GM23338 (cell line): ENCODE results near the gene SYT9. TPM values are rescaled to one million over a fixed set of nuclear protein-coding genes. Genes with fewer than 3 reads are reported as not detected.

Source experiments
- ATAC-seq: fragments of 200-7000 bp; cut with Tn5 transposase; 3 replicates; pipeline ENCODE4 v1.9.1; 2020
- DNase-seq: peaks from one replicate; pipeline ENCODE4 v3.0.0-alpha.2; 2015; ENCODE audit warnings: low spot score
- H2AFZ ChIP-seq: fragments of 200-600 bp; sonication (generic); 2 replicates; pipeline ENCODE4 v1.8.0; 2016; ENCODE audit warnings: antibody characterized with exemption, mild to moderate bottlenecking, moderate library complexity
- H3F3A ChIP-seq: fragments of 200-600 bp; sonication (generic); replicated peaks from 2 replicates; pipeline ENCODE4 v1.8.0; 2017; ENCODE audit warnings: antibody characterized with exemption, mixed run types, low read depth
- H3K27ac ChIP-seq: fragments of 200-600 bp; sonication (generic); 2 replicates; pipeline ENCODE4 v1.6.1; 2016; ENCODE audit warnings: low read depth
- H3K27me3 ChIP-seq: fragments of 200-600 bp; sonication (generic); 2 replicates; pipeline ENCODE4 v1.8.0; 2016; ENCODE audit warnings: mild to moderate bottlenecking, mixed run types, moderate library complexity; ENCODE audit not compliant: insufficient read depth
- H3K36me3 ChIP-seq: fragments of 200-600 bp; sonication (generic); 2 replicates; pipeline ENCODE4 v1.8.0; 2016; ENCODE audit warnings: mild to moderate bottlenecking; ENCODE audit not compliant: insufficient read depth
- H3K4me1 ChIP-seq: fragments of 200-600 bp; sonication (generic); 2 replicates; pipeline ENCODE4 v1.8.0; 2016; ENCODE audit warnings: mild to moderate bottlenecking, moderate library complexity; ENCODE audit not compliant: insufficient read depth
- H3K4me2 ChIP-seq: fragments of 200-600 bp; sonication (generic); 2 replicates; pipeline ENCODE4 v1.7.1; 2017; ENCODE audit warnings: mixed run types
- H3K4me3 ChIP-seq: fragments of 200-600 bp; sonication (generic); 2 replicates; pipeline ENCODE4 v1.6.1; 2016; ENCODE audit warnings: mixed run types
- H3K79me2 ChIP-seq: fragments of 200-600 bp; sonication (generic); replicated peaks from 2 replicates; pipeline ENCODE4 v1.8.0; 2017; ENCODE audit warnings: mild to moderate bottlenecking; ENCODE audit not compliant: insufficient read depth
- H3K9me2 ChIP-seq: fragments of 200-600 bp; sonication (generic); 2 replicates; pipeline ENCODE4 v1.8.0; 2017; ENCODE audit not compliant: insufficient read depth
- H4K20me1 ChIP-seq: fragments of 200-600 bp; sonication (generic); replicated peaks from 2 replicates; pipeline ENCODE4 v1.8.0; 2017; ENCODE audit warnings: mild to moderate bottlenecking; ENCODE audit not compliant: insufficient read depth
- H3K27ac Mint-ChIP-seq: 2 replicates; pipeline ENCODE4 v1.8.0; 2020; ENCODE audit warnings: inconsistent platforms, mild to moderate bottlenecking, moderate library complexity, mixed read lengths
- H3K27me3 Mint-ChIP-seq: 3 replicates; pipeline ENCODE4 v1.8.0; 2022; ENCODE audit warnings: low read depth, mild to moderate bottlenecking, moderate library complexity, mixed read lengths, inconsistent platforms; ENCODE audit not compliant: insufficient read depth, poor library complexity
- H3K36me3 Mint-ChIP-seq: 3 replicates; pipeline ENCODE4 v1.8.0; 2021; ENCODE audit warnings: low read depth, mild to moderate bottlenecking, inconsistent platforms, moderate library complexity, mixed read lengths
- H3K4me1 Mint-ChIP-seq: 3 replicates; pipeline ENCODE4 v1.8.0; 2020; ENCODE audit warnings: mild to moderate bottlenecking, inconsistent platforms, mixed read lengths
- H3K4me3 Mint-ChIP-seq: 3 replicates; pipeline ENCODE4 v1.8.0; 2021; ENCODE audit warnings: moderate library complexity, mild to moderate bottlenecking, inconsistent platforms, mixed read lengths
- H3K9me3 Mint-ChIP-seq: 3 replicates; pipeline ENCODE4 v1.8.0; 2020; ENCODE audit warnings: moderate library complexity, mild to moderate bottlenecking, inconsistent platforms, mixed read lengths
- CREB1 ChIP-seq: fragments of 250-450 bp; sonication (Bioruptor Pico); IDR thresholded peaks from 2 replicates; pipeline ENCODE4 v1.5.0; 2020; ENCODE audit warnings: low read depth, mild to moderate bottlenecking, moderate library complexity
- CTCF ChIP-seq, 2 experiments: fragments of 200-600 bp in 1 of 2; sonication (generic) in 1 of 2; conservative IDR thresholded peaks; 2 replicates each; pipeline versions ENCODE4 v1.5.1 to v1.6.1; 2016 to 2017; ENCODE audit warnings: antibody characterized with exemption in 2 of 2, low read depth in 2 of 2, mild to moderate bottlenecking in 2 of 2, moderate library complexity in 1 of 2
- EZH2 ChIP-seq: fragments of 200-600 bp; sonication (generic); IDR thresholded peaks from one replicate; pipeline ENCODE4 v1.8.0; 2017; ENCODE audit warnings: antibody characterized with exemption, mild to moderate bottlenecking, low read depth; ENCODE audit not compliant: unreplicated experiment
- EZH2phosphoT487 ChIP-seq: fragments of 200-600 bp; sonication (generic); IDR thresholded peaks from one replicate; pipeline ENCODE4 v1.8.1; 2018; ENCODE audit warnings: antibody characterized with exemption; ENCODE audit not compliant: unreplicated experiment
- JUNB ChIP-seq: IDR thresholded peaks from one replicate; pipeline ENCODE4 v1.6.1; 2016; ENCODE audit warnings: antibody characterized with exemption; ENCODE audit not compliant: unreplicated experiment
- NANOG ChIP-seq: IDR thresholded peaks from 2 replicates; pipeline ENCODE4 v1.6.1; 2016; ENCODE audit warnings: antibody characterized with exemption, borderline replicate concordance
- POLR2AphosphoS5 ChIP-seq: IDR thresholded peaks from 2 replicates; pipeline ENCODE4 v1.6.1; 2016; ENCODE audit warnings: antibody characterized with exemption, low read depth
- STAT1 ChIP-seq: IDR thresholded peaks from one replicate; pipeline ENCODE4 v1.6.1; 2016; ENCODE audit warnings: antibody characterized with exemption; ENCODE audit not compliant: unreplicated experiment
- ZNF114 ChIP-seq: fragments of 250-450 bp; sonication (Bioruptor Pico); IDR thresholded peaks from 2 replicates; pipeline ENCODE4 v1.5.0; 2020; ENCODE audit warnings: mild to moderate bottlenecking, moderate library complexity
- ZNF331 ChIP-seq: fragments of 250-450 bp; sonication (Bioruptor Pico); IDR thresholded peaks from 2 replicates; pipeline ENCODE4 v1.5.0; 2020; ENCODE audit warnings: low read depth, mild to moderate bottlenecking, moderate library complexity
- ZNF462 ChIP-seq: fragments of 250-450 bp; sonication (Bioruptor Pico); IDR thresholded peaks from 2 replicates; pipeline ENCODE4 v1.5.0; 2020; ENCODE audit warnings: mild to moderate bottlenecking, moderate library complexity
- polyA plus RNA-seq: library from polyadenylated mRNA; unstranded; fragments of >200 nt; fragmentation: Nextera tagmentation; extraction: Ambion mirVana; gene quantifications from 2 replicates; pipeline ENCODE4 v1.2.1, GENCODE V29; 2016
- total RNA-seq: library from RNA; depleted of rRNA; stranded (reverse); fragments of >200 nt; shearing (Covaris generic); gene quantifications from 2 replicates; pipeline ENCODE4 v1.2.3, GENCODE V29; 2014
- TF ChIP-seq, protein P1 (sequence below): IDR thresholded peaks from 2 replicates; pipeline ENCODE4 v1.6.1; 2016; ENCODE audit warnings: antibody characterized with exemption
- TF ChIP-seq, protein P2 (sequence below): IDR thresholded peaks from one replicate; pipeline ENCODE4 v1.6.1; 2018; ENCODE audit warnings: antibody characterized with exemption; ENCODE audit not compliant: unreplicated experiment

Gene SYT9
- total and polyA plus RNA-seq, 2 experiments from 2014 or later, result 0.91 to 2.4 TPM

DNA sequence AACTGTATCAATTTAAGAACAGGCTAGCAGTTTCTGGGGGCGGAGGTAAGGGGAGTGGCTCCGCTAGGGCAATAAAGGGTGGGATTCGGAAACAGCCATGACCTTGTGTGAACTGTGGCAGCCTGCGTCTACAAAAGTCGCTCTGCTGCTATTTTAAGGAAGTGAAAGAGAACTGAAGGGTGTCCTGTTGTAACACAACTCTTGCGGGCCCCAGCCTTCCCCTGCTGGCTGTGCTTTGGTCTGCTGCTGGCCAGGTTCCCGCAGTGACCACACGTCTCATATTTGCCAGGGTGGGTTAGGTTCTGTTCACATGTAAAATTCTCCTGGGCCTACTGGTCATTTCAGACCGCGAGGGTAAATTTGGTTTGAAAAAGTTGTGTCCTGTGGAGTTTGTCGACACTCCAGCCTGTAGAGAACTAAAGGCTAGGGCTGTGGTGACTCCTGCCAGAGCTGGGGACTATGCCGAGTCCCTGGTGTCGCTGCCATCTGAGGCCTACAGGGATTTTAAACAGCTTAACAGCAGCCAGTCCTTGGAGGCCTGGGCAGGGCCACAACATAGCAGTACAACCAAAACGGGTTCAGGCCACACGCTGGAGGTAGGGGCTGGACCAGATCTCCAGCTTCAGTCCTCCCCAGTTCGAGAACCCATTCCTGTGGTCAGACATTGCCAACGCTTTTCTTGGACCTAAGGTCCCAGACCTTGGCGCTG is 261.0 kb downstream of the SYT9 start:
- Histone ChIP-seq H3K4me1 (peaks cover 30% of the 10 kb centered on the region; the same call in 1 of the 2 replicates), H3K79me2 (no peaks in the 10 kb centered on the region), H3K4me2 (peak overlapping the region; percentile 93), H3F3A (peaks cover 11% of the 10 kb centered on the region; the same call in 1 of the 2 replicates), H3K4me3 (peak overlapping the region; percentile 86), H4K20me1 (no peaks in the 10 kb centered on the region), H3K27me3 (peaks cover 23% of the 10 kb centered on the region), H3K9me2 (no peaks in the 10 kb centered on the region), H3K27ac (peak overlapping the region; percentile 80; the same call in 1 of the 2 replicates), H2AFZ (peak overlapping the region; percentile 99), H3K36me3 (no peaks in the 10 kb centered on the region)
- Mint-ChIP-seq H3K27me3 (peaks cover 10% of the 10 kb centered on the region), H3K9me3 (no peaks in the 10 kb centered on the region), H3K36me3 (no peaks in the 10 kb centered on the region), H3K27ac (no peak overlapping the region), H3K4me1 (peaks cover 28% of the 10 kb centered on the region), H3K4me3 (peak overlapping the region; percentile 85)
- peak; percentile 8 for ATAC-seq
- no peak for TF ChIP-seq POLR2AphosphoS5
- TF ChIP-seq JUNB, result no peak
- no peak for TF ChIP-seq NANOG
- TF ChIP-seq STAT1, result no peak
- TF ChIP-seq, protein P1, sequence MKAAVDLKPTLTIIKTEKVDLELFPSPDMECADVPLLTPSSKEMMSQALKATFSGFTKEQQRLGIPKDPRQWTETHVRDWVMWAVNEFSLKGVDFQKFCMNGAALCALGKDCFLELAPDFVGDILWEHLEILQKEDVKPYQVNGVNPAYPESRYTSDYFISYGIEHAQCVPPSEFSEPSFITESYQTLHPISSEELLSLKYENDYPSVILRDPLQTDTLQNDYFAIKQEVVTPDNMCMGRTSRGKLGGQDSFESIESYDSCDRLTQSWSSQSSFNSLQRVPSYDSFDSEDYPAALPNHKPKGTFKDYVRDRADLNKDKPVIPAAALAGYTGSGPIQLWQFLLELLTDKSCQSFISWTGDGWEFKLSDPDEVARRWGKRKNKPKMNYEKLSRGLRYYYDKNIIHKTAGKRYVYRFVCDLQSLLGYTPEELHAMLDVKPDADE, result no peak
- TF ChIP-seq ZNF462, result no peak
- TF ChIP-seq EZH2, result no peak
- no peak for TF ChIP-seq EZH2phosphoT487
- no peak for TF ChIP-seq CREB1 (CRISPR knock-in tag)
- no peak for TF ChIP-seq CTCF (conservative IDR thresholded peaks at IDR 0.05; ENCODE audit: low read depth in 2 of 2)
- no peak for TF ChIP-seq ZNF331 (CRISPR knock-in tag)
- TF ChIP-seq ZNF114 (CRISPR knock-in tag), result no peak
- TF ChIP-seq, protein P2, sequence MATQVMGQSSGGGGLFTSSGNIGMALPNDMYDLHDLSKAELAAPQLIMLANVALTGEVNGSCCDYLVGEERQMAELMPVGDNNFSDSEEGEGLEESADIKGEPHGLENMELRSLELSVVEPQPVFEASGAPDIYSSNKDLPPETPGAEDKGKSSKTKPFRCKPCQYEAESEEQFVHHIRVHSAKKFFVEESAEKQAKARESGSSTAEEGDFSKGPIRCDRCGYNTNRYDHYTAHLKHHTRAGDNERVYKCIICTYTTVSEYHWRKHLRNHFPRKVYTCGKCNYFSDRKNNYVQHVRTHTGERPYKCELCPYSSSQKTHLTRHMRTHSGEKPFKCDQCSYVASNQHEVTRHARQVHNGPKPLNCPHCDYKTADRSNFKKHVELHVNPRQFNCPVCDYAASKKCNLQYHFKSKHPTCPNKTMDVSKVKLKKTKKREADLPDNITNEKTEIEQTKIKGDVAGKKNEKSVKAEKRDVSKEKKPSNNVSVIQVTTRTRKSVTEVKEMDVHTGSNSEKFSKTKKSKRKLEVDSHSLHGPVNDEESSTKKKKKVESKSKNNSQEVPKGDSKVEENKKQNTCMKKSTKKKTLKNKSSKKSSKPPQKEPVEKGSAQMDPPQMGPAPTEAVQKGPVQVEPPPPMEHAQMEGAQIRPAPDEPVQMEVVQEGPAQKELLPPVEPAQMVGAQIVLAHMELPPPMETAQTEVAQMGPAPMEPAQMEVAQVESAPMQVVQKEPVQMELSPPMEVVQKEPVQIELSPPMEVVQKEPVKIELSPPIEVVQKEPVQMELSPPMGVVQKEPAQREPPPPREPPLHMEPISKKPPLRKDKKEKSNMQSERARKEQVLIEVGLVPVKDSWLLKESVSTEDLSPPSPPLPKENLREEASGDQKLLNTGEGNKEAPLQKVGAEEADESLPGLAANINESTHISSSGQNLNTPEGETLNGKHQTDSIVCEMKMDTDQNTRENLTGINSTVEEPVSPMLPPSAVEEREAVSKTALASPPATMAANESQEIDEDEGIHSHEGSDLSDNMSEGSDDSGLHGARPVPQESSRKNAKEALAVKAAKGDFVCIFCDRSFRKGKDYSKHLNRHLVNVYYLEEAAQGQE, result no peak
- DNase-seq, result peak; percentile 10
